Neutrophil (primary cell): ENCODE results near the gene SHC2.

ENCODE experiments used
- H3K27ac ChIP-seq: fragments of 200-600 bp; sonication (generic); 2 replicates; pipeline ENCODE4 v1.5.1; 2016; ENCODE audit warnings: mild to moderate bottlenecking, moderate library complexity
- H3K27me3 ChIP-seq: fragments of 200-600 bp; sonication (generic); 2 replicates; pipeline ENCODE4 v1.6.0; 2016; ENCODE audit warnings: mild to moderate bottlenecking
- H3K36me3 ChIP-seq: fragments of 200-600 bp; sonication (generic); 2 replicates; pipeline ENCODE4 v1.5.1; 2017
- H3K4me1 ChIP-seq, 2 experiments: fragments of 200-600 bp in 1 of 2; sonication (generic) in 1 of 2; 1 replicate in 1 of 2; 2 replicates in 1 of 2; pipeline versions ENCODE4 v1.5.1 to v1.6.1; 2013 to 2016; ENCODE audit warnings: low read depth in 1 of 2, low read length in 1 of 2, mild to moderate bottlenecking in 1 of 2, moderate library complexity in 1 of 2; ENCODE audit not compliant: control insufficient read depth in 1 of 2, insufficient read depth in 1 of 2
- H3K4me3 ChIP-seq, 2 experiments: fragments of 200-600 bp in 1 of 2; sonication (generic) in 1 of 2; 1 replicate in 1 of 2; 2 replicates in 1 of 2; pipeline ENCODE4 v1.5.1; 2013 to 2016; ENCODE audit warnings: low read depth in 1 of 2, low read length in 1 of 2, mild to moderate bottlenecking in 1 of 2, moderate library complexity in 1 of 2
- H3K9me3 ChIP-seq: fragments of 200-600 bp; sonication (generic); 2 replicates; pipeline ENCODE4 v1.5.1; 2016
- TF ChIP-seq, protein P1 (sequence below): fragments of 200-600 bp; sonication (generic); IDR thresholded peaks from 2 replicates; pipeline ENCODE4 v1.5.1; 2016; ENCODE audit warnings: antibody characterized with exemption

The SHC2 gene

DNA sequence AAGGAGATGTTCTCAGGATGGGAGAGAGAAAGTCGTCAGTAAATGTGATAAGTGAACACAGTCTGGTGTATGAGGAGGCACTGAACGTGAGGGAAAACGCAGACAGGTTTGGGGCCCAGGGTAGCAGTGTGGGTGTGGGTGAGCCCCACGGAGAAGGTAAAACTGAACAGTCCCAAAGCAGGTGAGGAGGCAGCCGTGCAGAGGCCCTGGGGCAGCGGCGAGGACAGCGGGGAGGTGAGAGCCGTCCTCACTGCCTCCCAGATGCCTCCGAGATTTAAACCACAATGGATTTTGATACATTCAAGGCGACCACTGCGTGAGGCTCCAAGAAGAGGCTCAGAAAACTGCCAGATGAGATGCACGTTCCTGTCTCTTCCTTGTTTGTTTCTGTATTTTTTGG is 14.5 kb upstream of the SHC2 start:
- Histone ChIP-seq H3K9me3 (no peaks in the 10 kb centered on the region), H3K36me3 (no peaks in the 10 kb centered on the region), H3K27me3 (peaks cover 44% of the 10 kb centered on the region), H3K4me3 (no peak overlapping the region), H3K4me1 (no peaks in the 10 kb centered on the region), H3K27ac (no peak overlapping the region)
- TF ChIP-seq, protein P1, sequence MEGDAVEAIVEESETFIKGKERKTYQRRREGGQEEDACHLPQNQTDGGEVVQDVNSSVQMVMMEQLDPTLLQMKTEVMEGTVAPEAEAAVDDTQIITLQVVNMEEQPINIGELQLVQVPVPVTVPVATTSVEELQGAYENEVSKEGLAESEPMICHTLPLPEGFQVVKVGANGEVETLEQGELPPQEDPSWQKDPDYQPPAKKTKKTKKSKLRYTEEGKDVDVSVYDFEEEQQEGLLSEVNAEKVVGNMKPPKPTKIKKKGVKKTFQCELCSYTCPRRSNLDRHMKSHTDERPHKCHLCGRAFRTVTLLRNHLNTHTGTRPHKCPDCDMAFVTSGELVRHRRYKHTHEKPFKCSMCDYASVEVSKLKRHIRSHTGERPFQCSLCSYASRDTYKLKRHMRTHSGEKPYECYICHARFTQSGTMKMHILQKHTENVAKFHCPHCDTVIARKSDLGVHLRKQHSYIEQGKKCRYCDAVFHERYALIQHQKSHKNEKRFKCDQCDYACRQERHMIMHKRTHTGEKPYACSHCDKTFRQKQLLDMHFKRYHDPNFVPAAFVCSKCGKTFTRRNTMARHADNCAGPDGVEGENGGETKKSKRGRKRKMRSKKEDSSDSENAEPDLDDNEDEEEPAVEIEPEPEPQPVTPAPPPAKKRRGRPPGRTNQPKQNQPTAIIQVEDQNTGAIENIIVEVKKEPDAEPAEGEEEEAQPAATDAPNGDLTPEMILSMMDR, result no peak

DNA sequence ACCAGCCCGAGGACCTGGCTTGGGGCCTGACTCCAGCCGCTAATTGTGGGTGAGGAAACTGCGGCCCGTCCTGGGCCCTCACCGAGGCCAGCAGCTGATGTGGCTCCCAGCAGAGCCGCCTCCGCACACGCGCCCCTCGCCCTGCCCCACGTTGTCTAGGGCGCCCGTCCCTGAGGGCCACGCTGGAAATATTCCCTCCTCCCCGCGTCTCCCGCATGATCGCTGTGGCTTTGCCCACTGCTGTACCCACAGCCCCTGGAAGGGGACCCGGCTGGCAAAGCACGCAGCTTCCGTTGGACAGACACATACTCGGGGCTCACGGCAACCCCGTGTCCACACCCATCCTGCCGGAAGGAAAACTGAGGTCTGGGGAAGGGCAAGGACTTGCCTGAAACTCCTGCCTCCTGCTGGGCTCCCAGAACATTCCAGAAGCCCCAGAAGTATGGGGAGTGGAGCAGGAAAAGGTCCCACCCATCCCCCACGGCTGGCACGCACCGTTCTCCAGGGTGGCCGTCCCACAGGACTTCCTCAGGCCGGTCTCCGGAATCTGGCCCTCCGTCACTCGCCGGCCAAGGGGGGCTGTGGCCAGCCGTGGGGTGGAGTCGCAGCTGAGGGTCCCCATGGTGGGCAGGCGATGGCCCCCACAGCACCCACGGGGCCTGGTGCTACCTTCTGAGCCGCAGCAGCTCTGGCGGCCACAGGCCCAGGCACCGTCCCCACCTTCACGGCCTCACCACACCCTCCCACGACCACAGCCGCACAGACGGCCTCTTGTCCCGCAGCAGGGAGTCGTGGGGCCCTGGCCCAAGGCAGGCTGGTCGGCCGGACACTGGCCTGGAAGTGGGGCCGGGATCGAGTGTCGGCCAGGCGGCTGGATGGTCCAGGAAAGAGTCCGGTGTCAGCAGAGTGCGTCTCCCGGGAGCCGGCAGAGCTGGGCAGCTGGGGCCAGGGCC is 13.6 kb upstream of the SHC2 start:
- H3K4me1 ChIP-seq, result no peaks in the 10 kb centered on the region

DNA sequence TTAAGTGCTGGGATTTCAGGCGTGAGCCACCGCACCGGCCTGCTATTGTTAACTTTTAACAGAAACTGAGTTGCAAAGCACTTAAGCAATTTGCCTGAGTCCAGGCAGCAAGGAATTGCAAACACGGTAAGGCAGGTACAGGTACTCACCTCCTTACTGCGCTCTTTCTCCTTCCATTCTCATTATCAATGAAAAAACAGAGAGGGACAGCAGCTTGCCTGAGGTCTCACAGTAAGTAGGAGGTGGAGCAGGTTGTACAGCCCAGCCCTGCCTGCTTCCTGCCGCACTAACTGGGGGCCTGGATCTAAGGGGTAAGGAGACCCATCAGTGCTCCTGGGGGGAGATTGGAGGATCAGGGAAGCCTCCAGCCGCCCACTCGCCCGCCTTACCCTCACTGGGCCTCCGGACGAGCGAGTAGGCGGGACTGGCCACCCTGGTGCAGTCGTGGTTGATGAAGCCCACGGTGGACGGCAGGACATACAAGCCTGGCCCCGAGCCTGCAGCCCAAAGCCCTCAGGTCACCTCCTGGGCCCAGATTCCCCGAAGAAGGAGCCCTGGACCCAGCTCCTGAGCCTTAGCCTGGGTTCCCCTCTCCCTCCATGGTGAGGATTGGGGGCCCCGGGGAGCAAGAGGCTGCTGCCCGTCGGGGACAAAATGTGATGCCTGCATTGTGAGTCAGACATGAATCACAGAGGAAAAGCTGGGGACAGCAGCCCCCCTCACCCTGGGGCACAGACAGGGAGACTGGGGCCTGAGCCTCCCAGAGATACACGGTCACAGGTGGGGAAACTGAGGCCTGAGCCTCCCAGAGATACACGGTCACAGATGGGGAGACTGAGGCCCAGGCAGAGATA is 11.4 kb upstream of the SHC2 start:
- H3K36me3 ChIP-seq, result no peaks in the 10 kb centered on the region

More for the DNA sequence above, 13.6 kb upstream of the SHC2 start:
- TF ChIP-seq, protein P1, result no peak
- no peaks in the 10 kb centered on the region for H3K9me3 ChIP-seq
- H3K27ac ChIP-seq, result no peak overlapping the region
- peaks cover 44% of the 10 kb centered on the region for H3K27me3 ChIP-seq
- no peak overlapping the region for H3K4me3 ChIP-seq
- no peaks in the 10 kb centered on the region for H3K36me3 ChIP-seq

DNA sequence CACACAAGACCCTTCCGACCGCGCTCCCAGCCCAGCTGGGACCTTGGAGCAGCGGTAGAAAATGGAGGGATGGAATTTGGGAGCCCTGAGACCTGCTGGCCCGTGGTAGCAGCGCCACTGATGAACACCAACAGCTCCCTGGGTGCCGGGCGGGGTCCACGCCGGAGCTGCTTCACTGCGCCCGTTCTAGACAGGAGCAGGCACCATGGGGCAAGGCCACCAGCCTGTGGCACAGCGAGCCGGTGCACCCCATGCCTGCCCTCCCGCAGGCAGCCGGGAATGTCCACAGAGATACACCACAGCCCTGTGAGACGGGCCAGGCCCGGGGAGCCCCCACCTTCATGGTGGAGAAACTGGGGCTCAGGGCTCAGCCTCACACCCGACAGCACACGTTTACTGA is 9.9 kb upstream of the SHC2 start:
- Histone ChIP-seq H3K27ac (no peak overlapping the region), H3K4me3 (no peak overlapping the region), H3K36me3 (no peaks in the 10 kb centered on the region), H3K27me3 (peaks cover 15% of the 10 kb centered on the region), H3K4me1 (no peaks in the 10 kb centered on the region), H3K9me3 (no peaks in the 10 kb centered on the region)
- TF ChIP-seq, protein P1, result no peak

More for the DNA sequence above, 11.4 kb upstream of the SHC2 start:
- Histone ChIP-seq H3K9me3 (no peaks in the 10 kb centered on the region), H3K4me1 (no peaks in the 10 kb centered on the region), H3K4me3 (no peak overlapping the region), H3K27ac (no peak overlapping the region), H3K27me3 (peaks cover 27% of the 10 kb centered on the region)
- TF ChIP-seq, protein P1, result no peak

DNA sequence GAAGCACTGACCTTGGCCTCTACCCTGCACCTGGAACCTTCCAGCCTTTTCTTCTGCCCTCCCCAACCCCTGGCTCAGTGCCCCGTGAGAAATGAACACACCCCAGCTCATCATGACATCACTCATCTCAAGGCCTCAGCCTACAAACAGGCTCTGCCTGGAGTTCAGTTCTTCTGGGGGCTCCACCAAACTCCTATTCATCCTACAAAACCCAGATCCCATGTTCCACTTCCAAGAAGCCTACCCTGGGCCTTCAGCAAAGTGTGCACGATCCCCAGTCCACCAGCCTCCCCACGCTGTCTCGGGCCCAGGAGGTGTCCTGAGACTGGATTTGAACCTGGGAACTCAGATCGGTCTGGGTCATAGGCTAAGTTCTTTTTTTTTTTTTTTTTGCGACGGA is 9.0 kb upstream of the SHC2 start:
- H3K4me3 ChIP-seq, result no peak overlapping the region
- no peaks in the 10 kb centered on the region for H3K36me3 ChIP-seq
- no peak overlapping the region for H3K27ac ChIP-seq
- no peaks in the 10 kb centered on the region for H3K9me3 ChIP-seq
- no peaks in the 10 kb centered on the region for H3K4me1 ChIP-seq
- peaks cover 8% of the 10 kb centered on the region for H3K27me3 ChIP-seq
- TF ChIP-seq, protein P1, result no peak
